OCI-LY3 (cell line): Measurements from ENCODE around the gene SHQ1.

ENCODE experiments used
- CTCF ChIP-seq: fragments of 200-600, 300-600 bp; sonication (generic); IDR thresholded peaks from 2 replicates; pipeline ENCODE4 v1.5.1; 2014; ENCODE audit warnings: antibody characterized with exemption, low read length, low read depth
- EZH2phosphoT487 ChIP-seq: fragments of 200-600 bp; shearing (Covaris generic); IDR thresholded peaks from 2 replicates; pipeline ENCODE4 v1.6.1; 2018; ENCODE audit warnings: antibody characterized with exemption, mixed run types, low read depth

- TF ChIP-seq CTCF: no peak
- TF ChIP-seq EZH2phosphoT487: no peak
These were observed 36.0 kb downstream of the SHQ1 start for GRCh38 chr3:72812201-72812600.
